ENCODE measurements around the gene TMEM171.
A peak's percentile ranks its signal among the peaks of the same experiment; 100 is the strongest.

TMEM171 gene

DNA sequence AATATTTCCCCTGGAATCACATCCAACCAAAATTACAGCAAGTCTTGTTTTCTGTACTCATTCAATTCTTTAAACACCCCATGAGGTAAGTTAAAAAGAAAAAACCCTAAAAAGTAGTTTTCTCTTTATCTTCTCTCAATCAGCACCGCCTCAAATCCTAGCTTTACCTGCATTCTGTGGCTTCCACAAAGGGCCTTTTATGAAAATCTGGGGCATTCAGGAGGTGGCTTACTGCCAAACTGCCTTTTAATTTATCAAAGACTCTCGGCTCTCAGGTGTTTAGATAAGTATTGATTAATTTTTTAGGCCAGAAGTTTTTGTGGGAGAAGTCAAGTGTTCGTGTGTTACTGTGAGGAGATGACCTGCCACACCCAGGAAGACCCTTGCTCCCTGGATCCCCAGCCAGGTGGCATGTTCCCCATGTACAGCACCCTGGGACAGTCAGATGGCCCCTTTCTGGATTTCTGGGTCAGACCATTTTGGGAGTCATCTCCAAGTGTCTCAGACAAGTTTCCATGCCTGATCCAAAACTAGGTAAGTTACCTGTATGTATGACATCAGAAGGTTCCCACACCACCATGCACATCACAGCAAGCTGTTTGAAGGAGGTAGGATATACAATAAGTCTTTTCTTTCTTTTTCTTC is 6.2 kb upstream of the TMEM171 start:
- DNase-seq (ENCODE audit: low spot score): no peak
- TF ChIP-seq, protein P1, sequence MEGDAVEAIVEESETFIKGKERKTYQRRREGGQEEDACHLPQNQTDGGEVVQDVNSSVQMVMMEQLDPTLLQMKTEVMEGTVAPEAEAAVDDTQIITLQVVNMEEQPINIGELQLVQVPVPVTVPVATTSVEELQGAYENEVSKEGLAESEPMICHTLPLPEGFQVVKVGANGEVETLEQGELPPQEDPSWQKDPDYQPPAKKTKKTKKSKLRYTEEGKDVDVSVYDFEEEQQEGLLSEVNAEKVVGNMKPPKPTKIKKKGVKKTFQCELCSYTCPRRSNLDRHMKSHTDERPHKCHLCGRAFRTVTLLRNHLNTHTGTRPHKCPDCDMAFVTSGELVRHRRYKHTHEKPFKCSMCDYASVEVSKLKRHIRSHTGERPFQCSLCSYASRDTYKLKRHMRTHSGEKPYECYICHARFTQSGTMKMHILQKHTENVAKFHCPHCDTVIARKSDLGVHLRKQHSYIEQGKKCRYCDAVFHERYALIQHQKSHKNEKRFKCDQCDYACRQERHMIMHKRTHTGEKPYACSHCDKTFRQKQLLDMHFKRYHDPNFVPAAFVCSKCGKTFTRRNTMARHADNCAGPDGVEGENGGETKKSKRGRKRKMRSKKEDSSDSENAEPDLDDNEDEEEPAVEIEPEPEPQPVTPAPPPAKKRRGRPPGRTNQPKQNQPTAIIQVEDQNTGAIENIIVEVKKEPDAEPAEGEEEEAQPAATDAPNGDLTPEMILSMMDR (IDR thresholded peaks at IDR 0.05; ENCODE audit: poor library complexity, severe bottlenecking): no peak
- Histone ChIP-seq H3K4me3 (ENCODE audit: severe bottlenecking) (no peak overlapping the region), H3K9me3 (ENCODE audit: severe bottlenecking) (no peaks in the 10 kb centered on the region), H3K27ac (ENCODE audit: poor library complexity, severe bottlenecking) (no peak overlapping the region), H3K4me1 (ENCODE audit: insufficient read depth, poor library complexity, severe bottlenecking) (no peaks in the 10 kb centered on the region), H3K27me3 (ENCODE audit: insufficient read depth, poor library complexity, severe bottlenecking) (no peaks in the 10 kb centered on the region), H3K36me3 (ENCODE audit: low read depth) (no peaks in the 10 kb centered on the region)
- ATAC-seq (ENCODE audit: low read depth): no peak

DNA sequence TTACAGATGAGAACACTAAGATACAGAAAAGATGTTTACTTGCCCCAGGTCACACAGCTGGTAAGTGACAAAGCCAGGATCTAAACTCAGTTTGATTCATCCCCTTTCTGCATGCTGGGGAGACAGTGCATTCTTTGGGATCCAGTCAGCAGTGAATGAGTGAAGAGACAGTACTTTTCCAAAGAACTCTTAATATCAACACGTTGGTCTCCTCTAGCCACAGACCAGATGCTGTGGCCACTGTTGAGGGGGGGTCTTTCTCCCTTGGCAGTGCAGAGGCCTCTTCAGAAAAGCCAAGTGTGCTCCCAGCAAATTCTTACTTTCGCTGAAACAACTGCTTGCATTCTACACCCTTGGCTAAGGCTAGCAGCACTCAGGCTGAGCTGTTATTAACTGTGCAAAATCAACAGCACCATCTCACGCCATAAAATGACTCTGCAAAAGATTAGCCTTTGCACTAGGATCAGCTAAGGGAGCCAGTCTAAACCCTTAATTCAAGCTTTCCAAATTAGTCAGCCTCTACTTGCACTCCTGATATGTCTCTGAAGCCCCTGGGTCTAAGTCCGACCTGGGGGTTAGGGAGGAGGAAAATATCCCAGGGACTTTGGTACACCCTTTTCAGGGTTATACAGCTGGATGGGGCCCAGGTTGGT is 4.8 kb upstream of the TMEM171 start:
- ATAC-seq (ENCODE audit: low read depth) (peak; percentile 66), DNase-seq (ENCODE audit: low spot score) (no peak)
- H3K27ac ChIP-seq (ENCODE audit: poor library complexity, severe bottlenecking): no peak overlapping the region
- no peaks in the 10 kb centered on the region for H3K9me3 ChIP-seq (ENCODE audit: severe bottlenecking)
- TF ChIP-seq, protein P1 (IDR thresholded peaks at IDR 0.05; ENCODE audit: poor library complexity, severe bottlenecking): no peak
- no peaks in the 10 kb centered on the region for H3K4me1 ChIP-seq (ENCODE audit: insufficient read depth, poor library complexity, severe bottlenecking)
- no peaks in the 10 kb centered on the region for H3K36me3 ChIP-seq (ENCODE audit: low read depth)
- no peak overlapping the region for H3K4me3 ChIP-seq (ENCODE audit: severe bottlenecking)
- H3K27me3 ChIP-seq (ENCODE audit: insufficient read depth, poor library complexity, severe bottlenecking): no peaks in the 10 kb centered on the region

DNA sequence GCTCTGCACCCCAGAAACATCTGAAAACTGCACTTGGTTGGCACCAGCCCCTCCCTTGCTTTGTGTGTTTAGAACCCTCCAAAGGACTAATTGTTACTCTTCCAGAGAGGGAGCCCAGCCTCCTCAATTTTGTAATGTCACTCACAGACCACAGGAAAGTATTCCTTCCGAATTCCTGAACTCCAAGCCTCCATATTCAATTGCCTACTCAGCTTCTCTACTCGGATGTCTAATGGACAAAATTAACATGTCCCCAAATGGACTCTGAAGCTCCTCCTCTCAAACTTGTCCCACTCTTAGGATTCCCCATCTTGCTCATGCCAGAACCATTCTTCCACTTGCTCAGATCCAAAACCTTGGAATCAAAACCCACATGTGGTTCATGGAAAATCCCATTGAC is 3.9 kb upstream of the TMEM171 start:
- no peak for ATAC-seq (ENCODE audit: low read depth)
- no peak overlapping the region for H3K27ac ChIP-seq (ENCODE audit: poor library complexity, severe bottlenecking)
- TF ChIP-seq, protein P1 (IDR thresholded peaks at IDR 0.05; ENCODE audit: poor library complexity, severe bottlenecking): no peak

DNA sequence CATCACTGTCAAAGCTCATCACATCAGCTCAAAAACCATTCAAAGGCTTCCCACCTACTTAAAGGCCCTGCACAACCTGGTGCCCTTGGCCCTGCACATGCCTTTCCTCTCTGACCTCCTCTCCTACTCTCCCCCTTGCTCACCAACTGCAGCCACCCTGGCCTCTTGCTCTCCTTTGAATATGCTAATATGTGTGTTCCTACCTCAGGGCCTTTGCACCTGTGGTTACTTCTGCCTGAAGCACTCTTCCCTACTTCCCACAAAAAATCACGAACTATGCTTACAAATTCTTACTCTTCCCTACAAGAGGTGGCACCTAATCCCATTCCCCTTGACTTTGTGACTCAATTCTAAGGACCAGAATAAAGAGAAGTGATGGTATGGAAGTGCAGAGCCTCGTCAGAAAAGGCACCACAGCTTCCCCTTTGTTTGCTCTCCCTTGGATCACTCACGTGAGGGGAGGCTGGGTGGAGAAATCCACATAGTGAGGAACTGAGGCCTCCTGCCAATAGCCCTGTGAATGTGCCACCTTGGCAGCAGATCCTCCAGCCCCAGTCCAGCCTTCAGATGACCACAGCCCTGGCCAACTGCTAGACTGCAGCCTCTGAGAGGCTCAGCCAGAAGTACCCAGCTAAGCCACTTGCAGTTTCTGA is 3.2 kb upstream of the TMEM171 start:
- Histone ChIP-seq H3K27me3 (ENCODE audit: insufficient read depth, poor library complexity, severe bottlenecking) (no peaks in the 10 kb centered on the region), H3K27ac (ENCODE audit: poor library complexity, severe bottlenecking) (no peak overlapping the region), H3K9me3 (ENCODE audit: severe bottlenecking) (no peaks in the 10 kb centered on the region), H3K4me3 (ENCODE audit: severe bottlenecking) (no peak overlapping the region), H3K4me1 (ENCODE audit: insufficient read depth, poor library complexity, severe bottlenecking) (peaks cover 9% of the 10 kb centered on the region), H3K36me3 (ENCODE audit: low read depth) (no peaks in the 10 kb centered on the region)
- TF ChIP-seq, protein P1 (IDR thresholded peaks at IDR 0.05; ENCODE audit: poor library complexity, severe bottlenecking): no peak
- no peak for DNase-seq (ENCODE audit: low spot score)
- ATAC-seq (ENCODE audit: low read depth): no peak

More for the DNA sequence above, 3.9 kb upstream of the TMEM171 start:
- Histone ChIP-seq H3K36me3 (ENCODE audit: low read depth) (no peaks in the 10 kb centered on the region), H3K9me3 (ENCODE audit: severe bottlenecking) (no peaks in the 10 kb centered on the region), H3K4me1 (ENCODE audit: insufficient read depth, poor library complexity, severe bottlenecking) (peaks cover 4% of the 10 kb centered on the region), H3K4me3 (ENCODE audit: severe bottlenecking) (no peak overlapping the region), H3K27me3 (ENCODE audit: insufficient read depth, poor library complexity, severe bottlenecking) (no peaks in the 10 kb centered on the region)
- no peak for DNase-seq (ENCODE audit: low spot score)

Data from RWPE2 (cell line).